CD4-positive, alpha-beta T cell treated with Interleukin-6 for 4 hours (primary cell): ENCODE results near the gene SMOC1.

ENCODE experiments used
- DNase-seq: peaks from one replicate; pipeline ENCODE4 v3.0.0-alpha.2; 2020; ENCODE audit warnings: mixed read lengths

The SMOC1 gene

GRCh38 chr14:69983317-69983716 lies 104.1 kb downstream of the SMOC1 start:
- DNase-seq: no peak

- DNase-seq: no peak
Observed at GRCh38 chr14:69985463-69985862, 106.2 kb downstream of the SMOC1 start.

- no peak for DNase-seq
Observed at GRCh38 chr14:69986336-69986735, 107.1 kb downstream of the SMOC1 start.

DNA sequence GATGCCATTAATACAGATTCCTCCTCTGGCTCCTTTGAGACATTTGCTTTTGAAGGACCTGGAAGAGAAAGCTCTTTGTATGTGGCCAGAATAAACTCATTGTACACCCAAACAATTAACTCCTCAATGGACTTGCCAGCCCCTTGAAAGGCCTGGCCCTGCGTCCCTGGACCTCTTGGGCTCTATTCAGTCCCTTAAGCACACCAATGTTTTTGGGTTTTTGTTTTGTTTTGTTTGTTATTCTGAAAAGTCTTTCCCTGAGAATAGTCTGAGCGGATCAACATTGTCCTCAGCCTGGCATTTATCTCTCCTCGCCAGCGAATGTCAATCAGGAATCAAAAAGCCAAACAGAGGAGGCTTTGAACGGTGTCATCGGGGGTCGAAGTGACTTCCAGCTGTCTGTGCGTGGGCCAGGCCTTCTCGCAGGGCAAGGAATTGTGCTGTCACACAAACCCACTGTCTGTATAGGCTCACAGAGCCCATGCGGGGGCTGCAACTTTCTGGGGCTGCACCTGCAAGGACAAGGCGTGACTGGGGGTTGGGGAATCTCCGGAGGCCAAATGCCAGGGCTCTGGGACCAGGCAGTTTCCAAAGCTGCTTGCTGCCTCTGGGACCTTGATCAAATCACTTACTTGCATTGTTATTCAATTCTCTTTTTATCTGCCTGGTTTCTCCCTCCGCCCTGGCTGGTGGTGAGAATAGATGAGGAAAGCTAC lies 108.3 kb downstream of the SMOC1 start:
- DNase-seq: no peak

DNA sequence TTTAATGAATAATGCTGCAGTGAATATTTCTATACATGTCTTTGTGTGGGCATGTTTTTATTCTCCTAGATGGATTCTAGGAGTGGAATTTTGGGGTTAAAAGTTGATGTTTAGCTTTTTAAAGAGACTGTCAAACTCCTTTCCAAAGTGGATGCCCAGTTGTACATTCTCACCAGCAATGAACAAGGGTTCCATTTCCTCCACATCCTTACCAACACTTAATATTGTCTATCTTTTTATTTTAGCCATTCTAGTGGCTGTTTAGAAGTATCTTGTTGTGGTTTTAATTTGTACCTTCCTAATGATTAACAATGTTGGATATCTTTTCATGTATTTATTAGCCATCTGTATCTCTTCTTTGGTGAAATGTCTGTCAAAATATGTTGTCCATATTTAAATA lies 109.8 kb downstream of the SMOC1 start:
- no peak for DNase-seq

DNA sequence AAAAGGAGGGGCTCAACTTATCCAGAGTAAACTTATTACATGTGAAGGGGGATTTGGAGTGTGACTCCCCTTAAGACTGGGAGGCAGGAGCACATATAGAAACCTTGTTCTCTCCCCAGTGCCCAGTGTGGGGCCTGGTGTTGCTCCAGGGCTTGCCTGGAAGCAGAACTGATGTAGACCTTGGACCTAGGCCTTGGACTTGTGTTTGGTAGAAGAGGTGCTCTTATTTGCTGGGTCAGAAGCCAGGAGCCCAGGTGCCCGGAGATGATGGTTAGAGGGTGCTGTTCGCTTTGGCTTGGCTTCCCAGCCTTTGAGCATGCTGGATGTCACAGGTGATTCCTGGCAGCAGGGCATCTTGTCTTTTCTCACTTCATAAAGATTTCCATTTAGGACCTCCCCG lies 110.4 kb downstream of the SMOC1 start:
- DNase-seq: no peak

DNA sequence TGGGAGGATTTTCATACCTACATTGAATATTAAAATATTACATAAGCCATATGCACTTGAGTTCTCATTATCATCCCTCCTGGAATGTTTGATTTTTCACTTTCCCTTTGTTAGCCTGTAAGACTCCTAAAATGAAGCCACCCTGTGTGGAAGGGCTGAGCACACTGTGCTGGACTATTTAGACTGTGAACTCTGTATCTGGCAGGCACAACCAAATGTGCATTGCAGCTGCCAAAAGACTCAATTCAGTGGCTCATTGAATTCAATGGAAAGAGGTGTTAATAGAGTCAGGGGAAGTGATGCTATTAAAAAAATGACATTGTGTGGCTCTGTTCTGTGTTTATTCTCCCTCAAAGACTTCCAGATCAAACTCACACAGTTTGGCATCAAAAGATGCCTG lies 111.1 kb downstream of the SMOC1 start:
- no peak for DNase-seq

GRCh38 chr14:69991422-69991821 lies 112.2 kb downstream of the SMOC1 start:
- DNase-seq: no peak

- DNase-seq: no peak
Observed at GRCh38 chr14:69992564-69992963, 113.3 kb downstream of the SMOC1 start.

- DNase-seq: no peak
Observed at GRCh38 chr14:69993326-69993725, 114.1 kb downstream of the SMOC1 start.

DNA sequence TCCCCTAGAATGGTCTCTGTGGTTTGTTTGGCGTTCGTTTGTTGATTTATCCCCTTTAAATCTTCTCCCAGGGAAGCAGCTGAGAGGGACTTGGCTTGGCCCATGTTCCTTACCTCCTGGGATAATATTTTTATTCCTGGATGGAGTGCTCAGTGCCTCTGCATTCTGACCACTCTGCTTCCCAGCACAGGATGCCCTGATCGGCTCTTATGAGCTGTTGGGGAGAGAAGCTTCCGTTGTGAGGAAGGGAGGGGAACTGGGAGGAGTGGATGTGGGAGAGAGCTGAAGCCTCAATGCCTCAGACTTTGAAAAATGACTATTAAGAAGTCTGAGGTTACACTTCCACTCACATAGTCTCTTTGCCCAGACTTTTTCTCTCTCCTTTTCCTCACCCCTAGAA lies 114.8 kb downstream of the SMOC1 start:
- DNase-seq: no peak

- no peak for DNase-seq
Observed at GRCh38 chr14:69996216-69996615, 117.0 kb downstream of the SMOC1 start.

- no peak for DNase-seq
Observed at GRCh38 chr14:69997849-69998248, 118.6 kb downstream of the SMOC1 start.

DNA sequence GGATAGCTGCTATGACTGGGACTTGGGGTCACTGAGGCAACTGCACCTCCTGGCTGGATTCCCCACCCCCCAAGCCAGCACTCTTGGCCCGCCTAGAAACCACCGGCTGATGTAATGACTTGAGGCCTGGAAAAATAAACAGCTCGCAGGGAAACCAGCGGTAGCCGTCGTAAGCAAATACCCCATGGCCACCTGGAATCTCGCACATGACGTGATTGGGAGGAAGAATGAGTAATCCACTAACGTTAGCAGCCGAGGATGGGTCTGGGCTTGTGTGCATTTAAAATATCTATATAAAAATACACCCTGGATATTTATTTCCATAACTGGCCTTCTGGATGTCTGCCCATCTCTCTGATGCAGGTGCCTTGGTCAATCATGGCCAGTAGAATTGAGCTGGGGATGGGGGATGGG lies 120.1 kb downstream of the SMOC1 start:
- no peak for DNase-seq

DNA sequence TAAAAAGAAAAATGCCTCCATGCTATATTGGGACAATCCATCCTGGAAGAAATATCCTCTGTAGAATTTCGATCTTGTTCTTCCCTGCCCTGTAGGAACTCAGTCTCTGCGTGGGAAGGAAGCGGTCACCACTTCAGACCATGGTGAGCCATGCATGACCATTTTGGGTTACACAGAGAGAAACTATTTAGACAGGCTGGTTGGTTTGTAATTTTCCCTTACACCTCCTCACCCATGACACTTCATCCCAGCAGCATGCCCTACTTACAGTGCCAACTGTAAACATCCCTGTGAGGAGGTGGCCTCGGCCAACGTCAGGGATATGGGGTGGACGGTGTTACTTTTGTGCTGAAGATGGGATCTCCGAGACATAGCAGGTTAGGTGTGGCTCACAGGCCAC lies 121.4 kb downstream of the SMOC1 start:
- DNase-seq: no peak

DNA sequence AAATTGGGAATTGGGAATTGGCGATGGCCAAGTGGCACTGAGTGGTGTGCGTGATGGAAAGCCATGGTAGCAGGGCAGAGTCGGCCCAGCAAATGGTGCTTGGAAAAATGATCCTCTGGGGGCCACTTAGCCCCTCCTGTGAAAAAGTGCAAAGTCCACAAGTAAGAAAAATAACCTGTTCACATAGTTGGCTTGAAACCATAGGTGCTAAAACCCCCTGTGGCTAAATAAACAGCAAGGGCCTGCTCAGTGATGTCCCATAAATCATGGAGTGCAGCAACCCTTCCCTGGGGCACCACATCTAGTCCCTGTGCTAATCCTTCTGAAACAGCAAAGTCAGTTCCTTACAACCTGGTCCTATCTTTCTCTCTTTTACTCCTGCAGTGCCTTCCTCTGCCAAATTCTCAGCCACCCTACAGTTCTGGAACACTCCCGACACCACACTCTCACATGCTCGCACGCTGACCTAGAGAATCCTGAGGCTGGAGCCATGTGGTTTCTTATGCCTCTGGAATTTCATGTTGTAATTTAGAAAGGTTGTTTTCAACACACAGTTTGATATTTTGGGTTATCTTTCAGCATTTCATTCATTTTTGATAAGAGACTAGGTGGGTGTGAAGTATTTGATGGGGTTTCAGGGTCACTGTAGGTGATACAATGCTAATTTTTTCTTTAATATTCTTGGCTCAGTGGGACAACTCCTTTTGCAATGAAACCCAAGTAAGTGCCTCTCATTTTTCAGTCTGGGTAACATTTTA lies 123.6 kb downstream of the SMOC1 start:
- no peak for DNase-seq

DNA sequence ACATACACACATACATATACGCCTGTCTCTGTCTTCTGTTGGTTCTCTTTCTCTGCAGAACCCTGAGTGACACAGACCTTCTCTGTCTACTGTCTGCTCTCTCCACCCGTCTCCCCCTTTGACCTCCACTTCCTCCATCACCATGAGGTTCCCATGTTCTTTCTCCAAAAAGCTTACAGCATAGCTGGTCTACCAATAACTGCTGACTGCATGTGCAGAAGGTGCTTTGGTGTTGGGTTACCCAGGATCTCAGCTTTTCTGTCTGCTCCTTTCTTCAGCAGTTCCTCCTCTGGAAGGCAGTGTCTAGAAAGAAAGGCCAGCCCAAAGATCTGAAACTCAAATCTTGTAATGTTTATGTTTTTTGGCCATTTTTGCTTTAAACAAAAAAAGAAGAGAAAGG lies 125.6 kb downstream of the SMOC1 start:
- DNase-seq: no peak

GRCh38 chr14:70005281-70005805 lies 126.1 kb downstream of the SMOC1 start:
- DNase-seq: no peak

DNA sequence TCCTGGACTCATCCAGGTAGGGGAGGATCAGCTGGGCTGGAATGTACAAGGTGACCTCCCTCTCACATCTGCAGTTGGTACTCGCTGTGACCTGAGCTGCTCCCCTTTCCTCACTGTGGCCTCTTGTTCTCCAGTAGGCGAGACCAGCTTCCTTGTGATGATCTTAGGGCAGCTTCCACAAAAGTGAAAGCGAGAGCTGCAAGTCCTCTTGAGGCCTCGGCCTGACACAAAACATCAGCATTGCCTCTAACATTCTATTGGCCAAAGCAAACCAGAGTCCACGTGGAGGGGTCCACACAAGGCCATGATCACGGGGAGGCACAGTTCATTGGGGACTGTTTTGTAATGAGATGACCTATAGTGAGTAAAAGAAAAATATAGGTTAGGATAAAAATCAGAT lies 127.5 kb downstream of the SMOC1 start:
- DNase-seq: no peak

- no peak for DNase-seq
Observed at GRCh38 chr14:70008284-70009262, 129.4 kb downstream of the SMOC1 start.

DNA sequence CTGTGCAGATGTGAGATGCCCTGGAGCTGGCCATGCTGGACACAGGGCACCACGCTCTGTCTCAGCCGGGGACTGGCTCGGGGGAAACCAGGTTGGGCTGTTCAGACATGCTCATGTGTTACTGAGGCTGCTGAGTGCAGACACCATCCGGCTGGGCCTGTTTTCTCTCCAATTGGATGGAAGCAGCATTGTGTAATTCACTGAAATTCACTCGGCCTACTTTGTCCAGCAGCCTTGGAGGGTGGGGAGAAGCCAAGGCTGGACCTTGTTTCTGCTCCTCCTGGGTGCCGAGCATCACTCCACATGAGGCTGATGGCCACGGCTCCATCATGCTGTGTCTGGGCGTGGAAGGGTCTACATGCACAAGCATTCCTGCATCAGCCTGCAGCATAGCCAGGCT lies 130.7 kb downstream of the SMOC1 start:
- no peak for DNase-seq

- DNase-seq: no peak
Observed at GRCh38 chr14:70011098-70011497, 131.9 kb downstream of the SMOC1 start.

DNA sequence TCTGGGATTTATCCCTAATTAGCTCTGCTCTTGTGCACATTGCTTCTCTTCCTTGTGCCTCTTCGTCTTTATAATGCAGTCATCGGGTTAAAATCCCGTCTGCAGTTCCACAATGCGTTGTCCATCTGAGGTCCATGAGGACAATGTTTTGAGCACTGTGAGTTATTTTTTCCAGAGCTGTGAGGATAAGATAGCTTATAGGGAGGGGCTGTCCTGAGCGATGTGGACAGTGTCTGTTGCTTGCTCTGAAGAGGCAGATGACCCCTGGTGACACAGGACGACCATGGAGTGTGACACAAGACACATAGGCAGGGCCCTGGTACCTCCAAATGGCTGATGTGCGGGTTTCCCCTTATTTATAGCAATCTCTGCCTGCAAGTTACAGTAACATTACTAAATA lies 132.5 kb downstream of the SMOC1 start:
- DNase-seq: no peak
